K562 (cell line): Measurements from ENCODE around the gene CSNK1G1. TPM values are rescaled to one million over a fixed set of nuclear protein-coding genes. Genes with fewer than 3 reads are reported as not detected.

ENCODE experiments used
- CTBP1 ChIP-seq: fragments of 450-650 bp; IDR thresholded peaks from 2 replicates; pipeline ENCODE4 v1.6.1; 2016; ENCODE audit warnings: borderline replicate concordance
- CXXC5 ChIP-seq: fragments of 250-450 bp; sonication (Bioruptor Pico); IDR thresholded peaks from 2 replicates; pipeline ENCODE4 v1.8.0; 2022; ENCODE audit warnings: inconsistent platforms, mild to moderate bottlenecking, moderate library complexity
- FOS ChIP-seq: IDR thresholded peaks from 3 replicates; pipeline ENCODE4 v1.6.1; 2011; ENCODE audit not compliant: insufficient read length; ENCODE audit errors: extremely low read depth
- FOXJ2 ChIP-seq: fragments of 200-800 bp; sonication (Bioruptor generic); IDR thresholded peaks from 2 replicates; pipeline ENCODE4 v1.6.1; 2016; ENCODE audit warnings: missing genetic modification characterization, missing compliant biosample characterization
- GTF2B ChIP-seq: IDR thresholded peaks from 2 replicates; pipeline ENCODE4 v1.6.1; 2011; ENCODE audit not compliant: insufficient read length; ENCODE audit errors: extremely low read depth
- MCM3 ChIP-seq: fragments of 450-650 bp; IDR thresholded peaks from 2 replicates; pipeline ENCODE4 v1.6.1; 2016
- MCM5 ChIP-seq: fragments of 450-650 bp; IDR thresholded peaks from 2 replicates; pipeline ENCODE4 v1.6.1; 2016; ENCODE audit warnings: low read depth
- MTA2 ChIP-seq: fragments of 450-650 bp; IDR thresholded peaks from 2 replicates; pipeline ENCODE4 v1.6.1; 2016; ENCODE audit warnings: low read depth
- NR2C2 ChIP-seq, 2 experiments: fragments of 200-800 bp in 1 of 2; sonication (Bioruptor generic) in 1 of 2; sonication (generic) in 1 of 2; formaldehyde crosslinking in 1 of 2; IDR thresholded peaks; 2 replicates each; pipeline versions ENCODE4 v1.6.1 to v1.8.0; 2016 to 2022; ENCODE audit warnings: mild to moderate bottlenecking in 1 of 2, missing compliant biosample characterization in 1 of 2, missing genetic modification characterization in 1 of 2, missing genetic modification reagents in 1 of 2
- PYGO2 ChIP-seq: fragments of 450-650 bp; IDR thresholded peaks from 2 replicates; pipeline ENCODE4 v1.6.1; 2016; ENCODE audit warnings: mild to moderate bottlenecking, missing genetic modification characterization, moderate library complexity, missing compliant biosample characterization
- RBFOX2 ChIP-seq: fragments of 200-400 bp; formaldehyde crosslinking; IDR thresholded peaks from 2 replicates; pipeline ENCODE4 v1.6.1; 2017; ENCODE audit warnings: low read depth, mild to moderate bottlenecking, low read length, moderate library complexity
- SETDB1 ChIP-seq: IDR thresholded peaks from one replicate; pipeline ENCODE4 v1.6.1; 2012; ENCODE audit warnings: low read length, control low read depth, inconsistent platforms
- TFAM ChIP-seq: fragments of 250-450 bp; sonication (Bioruptor Pico); conservative IDR thresholded peaks from 2 replicates; pipeline ENCODE4 v1.5.0; 2021; ENCODE audit warnings: mild to moderate bottlenecking, moderate library complexity
- ZNF778 ChIP-seq: fragments of 450-650 bp; formaldehyde crosslinking; IDR thresholded peaks from 2 replicates; pipeline ENCODE4 v1.4.0; 2020; ENCODE audit warnings: mild to moderate bottlenecking, moderate library complexity
- ZNF785 ChIP-seq: fragments of 250-450 bp; sonication (Bioruptor Pico); IDR thresholded peaks from 2 replicates; pipeline ENCODE4 v1.4.0; 2020; ENCODE audit warnings: mild to moderate bottlenecking
- polyA plus RNA-seq, 8 experiments: library from polyadenylated mRNA; depleted of rRNA in 4 of 8; stranded (reverse) in 5 of 8; unstranded in 3 of 8; fragments of >200 nt; fragmentation: Nextera tagmentation in 2 of 8; fragmentation: Illumina TruSeq in 1 of 8; extraction: Ambion mirVana in 2 of 8; extraction: Trizol in 1 of 8; gene quantifications; 2 replicates each; pipeline versions ENCODE4 v1.2.1 to v1.2.3, GENCODE V29; 2011 to 2014; ENCODE audit warnings: inconsistent platforms in 1 of 8, missing spikeins in 1 of 8
- total RNA-seq, 7 experiments: library from RNA; depleted of rRNA in 6 of 7; stranded (reverse); fragments of >200 nt in 6 of 7; fragmentation: Illumina TruSeq in 2 of 7; extraction: Trizol in 2 of 7; gene quantifications; 2 replicates each; pipeline versions ENCODE4 v1.2.1 to v1.2.3, GENCODE V29; 2011 to 2021; ENCODE audit warnings: low replicate concordance in 1 of 7
- TF ChIP-seq, protein P1 (sequence below): sonication (generic); formaldehyde crosslinking; IDR thresholded peaks from 2 replicates; pipeline ENCODE4 v1.9.0; 2022; ENCODE audit warnings: mild to moderate bottlenecking, missing genetic modification reagents

CSNK1G1 gene
- total and polyA plus RNA-seq, 9 of the 15 experiments (the other 6 are each of a cell fraction or from before 2014, with no cell fraction given), result 4.5 to 18.5 (median 9.5) TPM

DNA sequence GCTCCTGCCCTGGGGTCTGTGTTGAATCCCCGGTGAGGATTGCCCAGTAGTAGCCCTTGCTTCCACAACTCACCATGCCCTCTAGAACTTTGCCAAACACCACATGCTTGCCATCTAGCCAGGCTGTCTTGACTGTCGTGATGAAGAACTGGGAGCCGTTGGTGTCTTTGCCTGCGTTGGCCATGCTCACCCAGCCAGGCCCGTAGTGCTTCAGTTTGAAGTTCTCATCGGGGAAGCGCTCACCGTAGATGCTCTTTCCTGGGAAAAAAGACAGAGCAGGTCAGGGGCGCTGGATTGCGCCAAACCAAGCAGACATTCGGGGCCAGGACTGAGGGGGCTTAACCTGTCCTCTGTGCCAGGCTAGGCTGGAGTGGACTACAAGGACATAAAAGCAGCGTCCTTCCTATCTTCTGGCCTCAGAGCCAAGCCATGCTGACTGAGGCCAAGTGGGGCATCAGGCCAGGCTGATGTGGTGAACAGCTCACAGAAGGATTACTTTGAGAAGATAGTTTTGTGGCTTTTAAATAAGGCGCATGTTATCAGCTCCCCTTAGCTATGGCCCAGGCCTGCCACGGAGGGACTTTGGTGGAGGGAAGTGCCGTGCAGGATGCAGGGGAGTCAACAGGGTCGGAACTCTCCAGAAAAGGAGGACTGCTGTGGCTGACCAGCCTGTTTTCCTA, 199.2 kb downstream of the CSNK1G1 start (continued):
- no peak for TF ChIP-seq GTF2B
- TF ChIP-seq ZNF778 (CRISPR knock-in tag), result no peak
- peak; percentile 66 for TF ChIP-seq RBFOX2
- TF ChIP-seq MCM3, result no peak
- no peak for TF ChIP-seq FOXJ2 (tag)
- TF ChIP-seq ZNF785 (CRISPR knock-in tag), result no peak
- TF ChIP-seq MCM5, result no peak
- TF ChIP-seq, protein P1, sequence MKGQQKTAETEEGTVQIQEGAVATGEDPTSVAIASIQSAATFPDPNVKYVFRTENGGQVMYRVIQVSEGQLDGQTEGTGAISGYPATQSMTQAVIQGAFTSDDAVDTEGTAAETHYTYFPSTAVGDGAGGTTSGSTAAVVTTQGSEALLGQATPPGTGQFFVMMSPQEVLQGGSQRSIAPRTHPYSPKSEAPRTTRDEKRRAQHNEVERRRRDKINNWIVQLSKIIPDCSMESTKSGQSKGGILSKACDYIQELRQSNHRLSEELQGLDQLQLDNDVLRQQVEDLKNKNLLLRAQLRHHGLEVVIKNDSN, result no peak
- no peak for TF ChIP-seq TFAM (CRISPR knock-in tag)
- TF ChIP-seq MTA2, result no peak
- no peak for TF ChIP-seq PYGO2 (tag)
- TF ChIP-seq SETDB1, result no peak
- no peak for TF ChIP-seq CTBP1
- no peak for TF ChIP-seq FOS
- no peak for TF ChIP-seq NR2C2 (CRISPR knock-in tag; IDR thresholded peaks at IDR 0.05)
- TF ChIP-seq NR2C2 (tag; IDR thresholded peaks at IDR 0.05), result no peak
- no peak for TF ChIP-seq CXXC5 (CRISPR knock-in tag)
